IPS DF 6.9 (cell line): ENCODE measurements around the gene ARNT2.

Source experiments
- DNase-seq: peaks from one replicate; pipeline ENCODE4 v3.0.0-alpha.2; 2013; ENCODE audit warnings: low read depth, low spot score
- H3K27ac ChIP-seq: one replicate; pipeline ENCODE4 v1.5.1; 2013; ENCODE audit warnings: low read length, control low read depth
- H3K27me3 ChIP-seq: 2 replicates; pipeline ENCODE4 v1.6.1; 2013; ENCODE audit warnings: mild to moderate bottlenecking, low read length; ENCODE audit not compliant: control insufficient read depth, insufficient read depth
- H3K36me3 ChIP-seq: 2 replicates; pipeline ENCODE4 v1.6.1; 2013; ENCODE audit warnings: low read length; ENCODE audit not compliant: control insufficient read depth, insufficient read depth
- H3K4me1 ChIP-seq: 2 replicates; pipeline ENCODE4 v1.6.1; 2013; ENCODE audit warnings: low read length; ENCODE audit not compliant: control insufficient read depth, insufficient read depth
- H3K4me3 ChIP-seq: 2 replicates; pipeline ENCODE4 v1.5.1; 2013; ENCODE audit warnings: mild to moderate bottlenecking, low read length
- H3K9me3 ChIP-seq: 2 replicates; pipeline ENCODE4 v1.6.1; 2013; ENCODE audit warnings: low read length, inconsistent platforms; ENCODE audit not compliant: control insufficient read depth, insufficient read depth
- WGBS: extraction: QIAGEN DNeasy Blood & Tissue Kit; methylation state at CpG from one replicate; pipeline ENCODE4 v1.1.7; 2013; ENCODE audit warnings: mixed read lengths, missing lambda C conversion rate; ENCODE audit not compliant: insufficient read length, insufficient coverage; 5-methylcytosine and 5-hydroxymethylcytosine counted together

ARNT2 gene

GRCh38 chr15:80591471-80591870, 187.3 kb downstream of the ARNT2 start:
- Histone ChIP-seq H3K4me3 (no peak overlapping the region), H3K9me3 (no peaks in the 10 kb centered on the region), H3K27me3 (no peaks in the 10 kb centered on the region), H3K4me1 (peaks cover 3% of the 10 kb centered on the region; the same call in 1 of the 2 replicates), H3K27ac (no peak overlapping the region), H3K36me3 (no peaks in the 10 kb centered on the region)
- no peak for DNase-seq
- no CpG with 5 or more reads among the region's 23 CpGs for WGBS

DNA sequence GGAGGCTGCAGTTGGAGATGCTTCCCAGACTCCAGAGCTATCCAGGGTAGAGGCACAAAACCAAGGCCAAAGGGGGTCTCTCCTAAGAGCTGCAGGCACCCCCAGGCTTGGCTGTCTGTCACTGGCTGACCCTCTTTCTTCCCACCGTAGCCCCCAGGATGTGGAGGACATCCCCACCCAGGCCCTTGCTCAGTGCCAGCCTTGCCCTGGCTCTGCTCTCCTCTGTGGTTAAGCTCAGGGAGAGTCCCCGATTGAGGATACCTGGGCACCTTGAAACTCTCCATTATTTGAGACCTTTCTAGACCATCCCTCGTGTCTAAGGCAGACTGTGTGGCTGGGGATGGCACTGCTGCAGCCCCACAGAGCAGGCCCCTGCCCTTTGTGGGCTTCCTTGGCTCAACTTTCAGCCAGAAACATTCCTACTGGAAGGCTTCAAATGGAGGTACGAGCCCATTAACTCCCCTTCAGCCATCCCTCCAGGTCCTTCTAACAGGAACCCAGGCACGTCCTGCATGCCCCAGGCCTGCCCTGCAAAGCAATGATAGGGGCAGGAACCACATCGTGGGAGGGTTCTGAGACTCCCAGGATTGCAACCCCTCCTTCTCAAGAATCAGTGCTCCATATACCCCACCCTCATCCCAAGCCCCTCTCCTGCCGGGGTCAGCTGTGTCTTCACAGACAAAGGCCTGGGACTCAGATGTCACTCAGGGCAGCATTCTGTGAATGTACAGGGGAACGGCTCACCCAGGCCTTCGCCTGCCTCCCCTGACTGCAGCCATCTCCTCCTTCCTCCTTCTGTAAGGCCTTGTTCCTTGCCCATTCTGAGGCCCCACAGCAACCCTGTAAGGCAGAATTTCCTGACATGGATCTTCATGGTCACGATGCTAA, 188.0 kb downstream of the ARNT2 start:
- Histone ChIP-seq H3K9me3 (no peaks in the 10 kb centered on the region), H3K4me3 (no peak overlapping the region), H3K27ac (no peak overlapping the region), H3K27me3 (no peaks in the 10 kb centered on the region), H3K36me3 (no peaks in the 10 kb centered on the region), H3K4me1 (peaks cover 1% of the 10 kb centered on the region; the same call in 1 of the 2 replicates)
- no peak for DNase-seq
- no CpG with 5 or more reads among the region's 10 CpGs for WGBS

GRCh38 chr15:80593486-80594030, 189.4 kb downstream of the ARNT2 start:
- no peak overlapping the region for H3K4me3 ChIP-seq
- H3K27ac ChIP-seq: no peak overlapping the region
- H3K9me3 ChIP-seq: no peaks in the 10 kb centered on the region
- no CpG with 5 or more reads among the region's 13 CpGs for WGBS
- no peaks in the 10 kb centered on the region for H3K36me3 ChIP-seq
- H3K4me1 ChIP-seq: no peaks in the 10 kb centered on the region
- no peak for DNase-seq
- no peaks in the 10 kb centered on the region for H3K27me3 ChIP-seq

DNA sequence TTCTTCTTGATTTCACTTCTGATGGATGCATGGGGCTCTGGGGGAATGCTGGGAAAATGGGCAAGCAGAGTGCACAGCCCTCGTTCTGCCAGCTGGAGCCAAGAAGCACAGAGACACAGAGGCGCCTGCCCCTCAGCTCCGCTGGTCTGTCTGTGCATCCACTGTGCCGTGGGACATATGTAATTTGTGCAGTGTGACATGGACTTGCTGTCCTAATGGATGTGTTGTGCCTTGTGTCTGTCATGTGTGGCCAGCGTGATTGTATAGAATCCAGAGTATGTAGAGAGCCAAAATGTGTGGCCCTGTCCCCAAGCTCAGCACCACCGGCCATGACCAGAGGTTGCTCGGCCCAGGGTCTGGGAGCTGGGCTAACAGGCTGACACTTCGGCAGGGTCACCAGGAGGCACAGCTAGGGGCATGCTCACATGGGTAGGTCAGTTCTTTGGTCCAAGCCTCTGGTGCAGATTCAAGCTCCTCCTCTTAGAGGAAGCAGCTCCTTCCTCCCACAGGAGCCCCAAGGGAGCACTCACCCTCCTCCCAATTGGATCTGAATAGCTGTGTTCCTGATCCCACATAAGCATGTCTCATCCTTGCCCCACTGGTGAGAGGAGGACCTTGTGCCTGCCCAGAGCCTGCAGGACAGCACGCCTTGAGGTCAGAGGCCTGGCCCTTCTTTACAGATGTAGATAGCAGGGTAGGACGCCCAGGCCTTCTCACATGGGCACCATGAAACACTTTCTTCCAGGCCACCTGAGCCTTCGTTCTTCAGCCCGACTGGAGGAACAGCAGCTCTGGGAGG, 190.1 kb downstream of the ARNT2 start:
- Histone ChIP-seq H3K27ac (no peak overlapping the region), H3K9me3 (no peaks in the 10 kb centered on the region), H3K4me1 (no peaks in the 10 kb centered on the region), H3K4me3 (no peak overlapping the region), H3K27me3 (no peaks in the 10 kb centered on the region), H3K36me3 (no peaks in the 10 kb centered on the region)
- WGBS: no CpG with 5 or more reads among the region's 12 CpGs
- DNase-seq: no peak

- Histone ChIP-seq H3K27me3 (no peaks in the 10 kb centered on the region), H3K36me3 (no peaks in the 10 kb centered on the region), H3K4me1 (no peaks in the 10 kb centered on the region), H3K27ac (no peak overlapping the region), H3K4me3 (no peak overlapping the region), H3K9me3 (no peaks in the 10 kb centered on the region)
- no peak for DNase-seq
- WGBS: no CpG with 5 or more reads among the region's 1 CpG
Measured at GRCh38 chr15:80595396-80595795, 191.2 kb downstream of the ARNT2 start.

DNA sequence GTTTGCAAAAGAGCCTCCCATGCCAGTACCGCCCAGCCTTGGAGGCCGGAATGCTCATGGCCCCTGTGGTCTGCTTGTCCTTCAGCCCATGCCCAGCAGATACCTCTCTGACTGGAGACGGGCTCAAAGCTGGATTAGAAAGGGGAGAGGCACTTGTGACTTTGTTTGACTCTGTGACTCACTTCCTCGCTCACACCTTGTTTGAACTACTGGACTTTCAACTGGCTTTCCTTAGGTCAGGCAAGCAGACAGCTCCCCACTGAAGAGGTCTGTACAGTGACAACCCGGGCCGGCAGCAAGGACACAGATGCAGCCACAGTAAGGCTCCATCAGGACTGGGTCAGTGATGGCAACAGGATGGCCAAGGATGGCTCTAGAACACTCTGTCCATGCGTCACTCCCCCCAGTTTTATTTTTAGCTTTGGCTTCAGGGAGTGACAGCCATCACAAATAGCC, 192.4 kb downstream of the ARNT2 start:
- Histone ChIP-seq H3K27me3 (no peaks in the 10 kb centered on the region), H3K9me3 (no peaks in the 10 kb centered on the region), H3K4me1 (no peaks in the 10 kb centered on the region), H3K27ac (no peak overlapping the region), H3K4me3 (no peak overlapping the region), H3K36me3 (no peaks in the 10 kb centered on the region)
- WGBS: no CpG with 5 or more reads among the region's 7 CpGs
- DNase-seq: no peak

DNA sequence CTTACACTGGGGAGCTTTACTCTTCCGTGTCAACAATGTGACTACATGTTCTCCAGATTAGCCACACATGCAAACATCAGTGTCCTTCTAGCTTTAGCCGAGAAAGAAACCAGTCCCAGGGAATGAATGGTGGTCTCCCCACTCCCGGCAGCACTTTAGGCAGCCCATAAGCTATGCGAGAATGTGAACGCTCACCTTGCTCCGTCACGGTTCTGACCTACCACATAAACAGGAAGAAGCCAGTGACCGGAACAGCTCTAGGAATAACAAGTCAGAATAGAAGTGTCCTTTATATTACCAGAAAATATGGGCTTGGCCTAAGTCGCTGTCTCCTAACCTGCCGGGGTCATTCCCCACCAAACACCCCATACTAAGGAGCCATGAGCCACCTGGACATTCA, 192.9 kb downstream of the ARNT2 start:
- no peak overlapping the region for H3K4me3 ChIP-seq
- no peaks in the 10 kb centered on the region for H3K4me1 ChIP-seq
- H3K27ac ChIP-seq: no peak overlapping the region
- no peaks in the 10 kb centered on the region for H3K36me3 ChIP-seq
- DNase-seq: no peak
- no CpG with 5 or more reads among the region's 10 CpGs for WGBS
- no peaks in the 10 kb centered on the region for H3K27me3 ChIP-seq
- no peaks in the 10 kb centered on the region for H3K9me3 ChIP-seq

- Histone ChIP-seq H3K36me3 (no peaks in the 10 kb centered on the region), H3K9me3 (no peaks in the 10 kb centered on the region), H3K4me1 (no peaks in the 10 kb centered on the region), H3K27me3 (no peaks in the 10 kb centered on the region), H3K4me3 (no peak overlapping the region), H3K27ac (no peak overlapping the region)
- no CpG with 5 or more reads among the region's 1 CpG for WGBS
- no peak for DNase-seq
Measured at GRCh38 chr15:80599359-80599758, 195.2 kb downstream of the ARNT2 start.

GRCh38 chr15:80600626-80601025, 196.4 kb downstream of the ARNT2 start:
- Histone ChIP-seq H3K9me3 (no peaks in the 10 kb centered on the region), H3K36me3 (no peaks in the 10 kb centered on the region), H3K4me3 (no peak overlapping the region), H3K4me1 (0 out of 2 replicates have a peak, but pooled peaks cover 3% of the 10 kb centered on the region), H3K27me3 (no peaks in the 10 kb centered on the region), H3K27ac (no peak overlapping the region)
- DNase-seq: no peak
- no CpG with 5 or more reads among the region's 3 CpGs for WGBS

DNA sequence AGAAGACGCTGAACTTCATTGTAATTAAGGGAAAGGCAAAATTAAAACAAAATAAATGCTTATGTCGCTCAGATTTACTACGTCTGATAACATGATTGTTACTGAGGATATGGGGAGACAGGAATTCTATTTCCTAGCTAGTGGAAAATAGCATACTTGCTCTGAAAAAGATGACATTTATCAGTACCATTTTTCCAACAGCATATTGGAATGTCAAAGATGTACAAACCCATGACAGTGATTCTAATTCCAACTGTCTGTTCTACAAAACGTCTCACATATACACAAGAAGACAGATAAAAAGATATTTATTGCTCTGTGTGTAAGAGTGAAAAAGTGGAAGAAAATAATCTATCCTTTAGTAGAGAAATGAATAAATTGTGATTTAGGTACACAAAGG, 197.1 kb downstream of the ARNT2 start:
- no peak for DNase-seq
- no peaks in the 10 kb centered on the region for H3K27me3 ChIP-seq
- 0 out of 2 replicates have a peak, but pooled peaks cover 3% of the 10 kb centered on the region for H3K4me1 ChIP-seq
- no peaks in the 10 kb centered on the region for H3K9me3 ChIP-seq
- no peak overlapping the region for H3K4me3 ChIP-seq
- no CpG with 5 or more reads among the region's 4 CpGs for WGBS
- H3K27ac ChIP-seq: no peak overlapping the region
- H3K36me3 ChIP-seq: no peaks in the 10 kb centered on the region
